T-helper 17 cell (primary cell): ENCODE measurements around the gene FCRLB. TPM values are rescaled to one million over a fixed set of nuclear protein-coding genes. Genes with fewer than 3 reads are reported as not detected.

Experiments used
- ATAC-seq: fragments of 150-1000 bp; cut with Tn5 transposase; 2 replicates; pipeline ENCODE4 v1.10.0; 2021; ENCODE audit warnings: mild to moderate bottlenecking, moderate library complexity
- DNase-seq, 3 donors: peaks; one replicate each; pipeline versions ENCODE4 v3.0.0 to v3.0.0-alpha.2; 2020 to 2021
- H3K9me3 ChIP-seq: one replicate; pipeline ENCODE4 v1.7.0; 2013; ENCODE audit warnings: low read length, mild to moderate bottlenecking; ENCODE audit not compliant: control insufficient read depth, poor library complexity, severe bottlenecking
- H3K27ac Mint-ChIP-seq: one replicate; pipeline ENCODE4 v1.8.0; 2022; ENCODE audit warnings: mild to moderate bottlenecking, moderate library complexity, mixed read lengths
- H3K27me3 Mint-ChIP-seq: one replicate; pipeline ENCODE4 v1.8.0; 2022; ENCODE audit warnings: mixed read lengths
- H3K36me3 Mint-ChIP-seq: one replicate; pipeline ENCODE4 v1.8.0; 2022; ENCODE audit warnings: low read depth, mixed read lengths
- H3K4me1 Mint-ChIP-seq: one replicate; pipeline ENCODE4 v1.8.0; 2022; ENCODE audit warnings: mild to moderate bottlenecking, mixed read lengths
- H3K4me3 Mint-ChIP-seq: one replicate; pipeline ENCODE4 v1.8.0; 2022; ENCODE audit warnings: mild to moderate bottlenecking, moderate library complexity, mixed read lengths
- total RNA-seq, 4 donors: library from RNA in 2 of 4; stranded (reverse) in 2 of 4; gene quantifications; one replicate each; pipeline ENCODE4 v1.2.3 and lab custom pipeline; 2022 to 2026

Gene FCRLB
- total RNA-seq, 2 donors from 2014 or later = 0.16 to 0.60 TPM

GRCh38 chr1:161737625-161738024 is 16.3 kb downstream of the FCRLB start:
- H3K27me3 Mint-ChIP-seq = peaks cover 3% of the 10 kb centered on the region
- ATAC-seq = no peak
- no peaks in the 10 kb centered on the region for H3K36me3 Mint-ChIP-seq
- H3K9me3 ChIP-seq = no peaks in the 10 kb centered on the region
- H3K27ac Mint-ChIP-seq = no peak overlapping the region
- peaks cover 16% of the 10 kb centered on the region for H3K4me1 Mint-ChIP-seq
- DNase-seq = no peak
- H3K4me3 Mint-ChIP-seq = no peak overlapping the region

GRCh38 chr1:161738627-161739287 is 17.4 kb downstream of the FCRLB start:
- Mint-ChIP-seq H3K27ac (peak overlapping the region; percentile 47), H3K4me1 (peaks cover 15% of the 10 kb centered on the region), H3K36me3 (no peaks in the 10 kb centered on the region), H3K4me3 (peak overlapping the region; percentile 7), H3K27me3 (peaks cover 1% of the 10 kb centered on the region)
- H3K9me3 ChIP-seq = no peaks in the 10 kb centered on the region
- no peak for DNase-seq
- ATAC-seq = peak; percentile 77

DNA sequence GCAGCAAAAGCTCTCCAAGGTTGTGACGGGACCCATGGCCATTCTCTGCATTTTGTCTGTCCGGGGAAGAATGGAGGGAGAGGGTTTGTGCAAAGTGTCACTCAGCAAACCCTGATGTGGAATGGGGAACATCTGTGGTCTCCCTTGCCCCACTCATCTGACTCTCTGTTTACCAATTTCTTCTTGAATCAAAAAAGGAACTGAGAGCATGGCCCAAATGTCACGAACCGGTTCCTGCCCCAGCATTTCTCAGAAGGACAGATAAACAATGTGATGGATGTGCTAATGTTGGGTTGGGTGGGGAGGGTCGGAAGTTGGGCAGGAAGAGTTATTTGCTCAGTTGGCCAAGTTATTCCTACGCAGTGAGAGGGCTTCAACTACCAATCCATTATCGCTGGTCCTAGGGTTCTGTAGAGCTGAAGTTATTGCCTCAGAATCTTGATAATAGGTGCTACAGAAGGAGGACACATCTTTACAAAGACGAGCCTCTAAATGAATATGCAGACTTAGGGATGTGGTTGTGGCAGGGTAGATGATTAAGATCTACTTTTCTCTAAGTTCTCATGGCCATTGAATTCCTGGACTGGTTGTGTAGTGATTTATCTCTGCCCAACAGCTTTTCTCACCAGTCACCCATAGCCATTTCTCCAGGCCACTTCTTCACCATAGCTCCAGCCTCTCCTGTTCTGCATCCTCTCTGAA is 18.7 kb downstream of the FCRLB start:
- Mint-ChIP-seq H3K4me3 (no peak overlapping the region), H3K27me3 (peaks cover 9% of the 10 kb centered on the region), H3K27ac (peak overlapping the region; percentile 74), H3K36me3 (no peaks in the 10 kb centered on the region), H3K4me1 (peaks cover 22% of the 10 kb centered on the region)
- DNase-seq (no peak), ATAC-seq (no peak)
- no peaks in the 10 kb centered on the region for H3K9me3 ChIP-seq

DNA sequence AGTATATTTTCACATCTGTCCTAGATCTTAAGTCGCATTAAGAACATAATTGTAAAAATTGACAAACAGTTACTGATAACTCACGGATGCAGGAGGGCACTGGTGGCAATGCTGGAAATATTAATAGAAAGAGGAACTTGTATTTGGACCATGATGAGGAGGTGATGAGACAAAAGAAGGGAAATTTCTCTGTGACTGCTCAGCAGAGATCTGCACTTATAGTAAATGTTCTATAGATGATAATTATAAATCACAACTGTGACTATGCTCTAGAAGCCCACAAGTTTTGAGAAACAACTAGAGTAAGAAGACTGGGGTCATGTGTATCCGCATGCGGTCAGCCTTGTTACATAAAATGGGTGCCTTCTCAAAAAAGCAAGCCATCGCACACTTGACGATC is 19.6 kb downstream of the FCRLB start:
- Mint-ChIP-seq H3K4me3 (no peak overlapping the region), H3K4me1 (peaks cover 25% of the 10 kb centered on the region), H3K27me3 (peaks cover 18% of the 10 kb centered on the region), H3K36me3 (no peaks in the 10 kb centered on the region), H3K27ac (peak overlapping the region; percentile 65)
- DNase-seq (no peak), ATAC-seq (no peak)
- H3K9me3 ChIP-seq = no peaks in the 10 kb centered on the region

DNA sequence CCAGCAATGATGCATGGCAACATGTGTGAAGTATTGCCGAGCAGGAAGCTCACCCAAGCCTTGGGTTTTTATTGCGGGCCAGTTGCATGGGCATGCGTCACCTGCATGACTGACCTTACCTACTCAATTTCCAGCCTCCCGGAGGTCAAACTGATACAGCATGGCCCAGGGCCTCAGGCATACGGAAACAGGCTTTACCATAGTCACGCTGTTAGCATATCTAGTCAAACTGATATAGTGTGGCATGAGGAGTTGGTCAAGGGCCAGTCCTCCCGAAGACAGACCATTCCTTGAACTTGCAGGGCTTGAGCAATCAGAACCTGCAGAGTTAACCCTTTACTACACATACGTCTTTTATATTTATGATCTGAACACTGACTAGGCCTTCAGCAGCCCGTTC is 21.9 kb downstream of the FCRLB start:
- Mint-ChIP-seq H3K27me3 (peaks cover 23% of the 10 kb centered on the region), H3K4me1 (peaks cover 21% of the 10 kb centered on the region), H3K36me3 (no peaks in the 10 kb centered on the region), H3K27ac (no peak overlapping the region), H3K4me3 (no peak overlapping the region)
- ATAC-seq = no peak
- H3K9me3 ChIP-seq = no peaks in the 10 kb centered on the region
- DNase-seq = no peak

DNA sequence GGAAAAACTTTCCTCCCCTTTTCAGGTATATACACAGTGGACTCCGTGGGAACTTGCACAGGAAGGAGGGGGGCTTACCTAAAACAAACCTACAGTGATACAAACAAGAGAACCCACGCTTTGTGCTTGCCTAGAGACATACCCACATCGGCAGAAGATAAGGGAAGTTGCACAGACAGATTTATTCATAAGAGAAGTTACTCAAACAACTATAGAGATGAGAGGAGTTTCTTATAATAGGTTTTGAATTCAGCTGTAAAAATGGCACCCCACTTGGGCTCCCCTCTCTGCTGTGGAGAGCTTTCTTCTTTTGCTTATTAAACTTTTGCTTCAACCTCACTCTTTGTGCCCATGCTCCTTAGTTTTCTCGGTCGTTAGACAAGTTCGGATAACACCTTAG is 26.5 kb downstream of the FCRLB start:
- Mint-ChIP-seq H3K4me1 (peaks cover 27% of the 10 kb centered on the region), H3K27me3 (peaks cover 23% of the 10 kb centered on the region), H3K27ac (no peak overlapping the region), H3K36me3 (no peaks in the 10 kb centered on the region), H3K4me3 (no peak overlapping the region)
- no peak for ATAC-seq
- DNase-seq = no peak
- no peaks in the 10 kb centered on the region for H3K9me3 ChIP-seq

DNA sequence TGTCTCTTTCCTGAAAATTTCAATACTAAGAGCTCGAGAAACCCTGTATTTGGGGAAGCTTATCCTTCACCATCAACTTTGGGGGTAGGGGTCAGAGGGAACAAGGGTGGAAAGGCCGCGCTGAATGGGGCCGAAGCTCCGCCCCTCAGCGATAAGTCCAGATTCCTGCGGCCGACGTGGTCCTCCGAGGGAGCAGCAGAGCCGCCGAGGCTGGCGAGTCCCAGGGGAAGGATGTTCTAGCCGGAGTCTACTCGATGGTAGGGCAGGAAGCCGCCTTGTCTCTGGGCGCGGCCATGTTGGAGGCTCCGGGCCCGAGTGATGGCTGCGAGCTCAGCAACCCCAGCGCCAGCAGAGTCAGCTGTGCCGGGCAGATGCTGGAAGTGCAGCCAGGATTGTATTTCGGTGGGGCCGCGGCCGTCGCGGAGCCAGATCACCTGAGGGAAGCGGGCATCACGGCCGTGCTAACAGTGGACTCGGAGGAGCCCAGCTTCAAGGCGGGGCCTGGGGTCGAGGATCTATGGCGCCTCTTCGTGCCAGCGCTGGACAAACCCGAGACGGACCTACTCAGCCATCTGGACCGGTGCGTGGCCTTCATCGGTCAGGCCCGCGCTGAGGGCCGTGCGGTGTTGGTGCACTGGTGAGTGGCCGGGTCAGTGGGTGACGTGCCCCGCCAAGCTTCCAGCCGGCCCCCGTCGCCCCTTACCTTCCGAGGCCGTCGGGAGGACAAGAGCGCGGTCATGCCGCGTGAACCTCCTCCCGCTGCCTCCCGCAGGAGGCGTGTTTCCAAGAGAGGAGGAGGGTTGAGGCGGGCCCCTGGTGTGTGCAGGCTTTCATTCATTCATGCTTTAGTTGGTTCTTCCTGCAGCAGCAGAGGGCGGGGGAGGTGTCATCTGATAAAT is 28.4 kb downstream of the FCRLB start, which contains the start of gene DUSP12:
DUSP12 (plus strand) TSS at position 278 of the 899 bp plus-strand sequence; CDS start at position 294, 16 bp downstream.
- peaks cover 22% of the 10 kb centered on the region for H3K4me1 Mint-ChIP-seq

DNA sequence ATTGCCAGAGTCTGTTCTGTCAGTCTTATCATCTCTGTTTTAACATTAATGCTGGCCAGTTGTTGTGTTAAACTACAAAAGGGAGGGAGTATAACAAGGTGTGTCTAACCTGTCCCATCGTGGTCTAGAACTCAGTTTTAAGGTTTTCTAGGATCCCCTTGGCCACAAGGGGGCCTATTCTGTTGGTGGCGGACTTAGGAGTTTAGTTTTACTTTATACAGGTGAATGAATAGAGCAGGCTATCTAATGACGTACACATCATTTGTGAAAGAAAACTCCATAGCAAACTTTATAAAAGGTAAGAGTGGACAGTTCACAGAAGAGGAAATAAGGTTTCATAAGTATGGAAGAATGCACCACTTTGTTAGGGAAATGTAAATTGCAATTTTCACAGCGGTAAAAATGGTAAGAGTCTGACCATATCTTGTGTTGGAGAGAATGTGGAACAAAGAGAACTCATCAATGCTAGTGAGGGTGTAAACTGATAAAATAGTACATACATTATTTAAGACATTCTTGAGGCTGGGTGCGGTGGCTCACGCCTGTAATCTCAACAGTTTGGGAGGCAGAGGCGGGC is 42.3 kb downstream of the FCRLB start:
- H3K4me1 Mint-ChIP-seq = peaks cover 28% of the 10 kb centered on the region
- ATAC-seq = peak; percentile 69
- peaks cover 6% of the 10 kb centered on the region for H3K36me3 Mint-ChIP-seq
- H3K27ac Mint-ChIP-seq = peak overlapping the region; percentile 82
- no peaks in the 10 kb centered on the region for H3K27me3 Mint-ChIP-seq
- H3K4me3 Mint-ChIP-seq = peak overlapping the region; percentile 81
- peak in 1 of 3 donors; percentile 42 for DNase-seq
- no peaks in the 10 kb centered on the region for H3K9me3 ChIP-seq

More for the DNA sequence above, 28.4 kb downstream of the FCRLB start, which contains the start of gene DUSP12:
- H3K4me3 Mint-ChIP-seq = peak within 1 kb of the TSS; percentile 98
- H3K9me3 ChIP-seq = no peaks in the 10 kb centered on the region
- H3K27me3 Mint-ChIP-seq = peaks cover 16% of the 10 kb centered on the region
- peak within 1 kb of the TSS; percentile 95 for H3K27ac Mint-ChIP-seq
- ATAC-seq = peak; percentile 99
- H3K36me3 Mint-ChIP-seq = peaks cover 5% of the 10 kb centered on the region
- DNase-seq = peak; percentile 65 to 82 (median 71)

- peak; percentile 82 for ATAC-seq
- H3K4me1 Mint-ChIP-seq = peaks cover 32% of the 10 kb centered on the region
- H3K4me3 Mint-ChIP-seq = peak within 1 kb of the TSS; percentile 99
- H3K27ac Mint-ChIP-seq = peak within 1 kb of the TSS; percentile 99
- H3K36me3 Mint-ChIP-seq = peaks cover 5% of the 10 kb centered on the region
- peak; percentile 55 to 63 (median 58) for DNase-seq
- H3K27me3 Mint-ChIP-seq = no peaks in the 10 kb centered on the region
- no peaks in the 10 kb centered on the region for H3K9me3 ChIP-seq
Observed at GRCh38 chr1:161766102-161766981, 45.0 kb downstream of the FCRLB start, which contains the start of gene ATF6. Gene ATF6, plus strand, starts transcription at chr1:161766320. Its CDS starts 41 bp downstream, at chr1:161766361.

GRCh38 chr1:161768461-161768860 is 47.1 kb downstream of the FCRLB start:
- Mint-ChIP-seq H3K4me3 (peak overlapping the region; percentile 52), H3K27me3 (no peaks in the 10 kb centered on the region), H3K36me3 (peaks cover 5% of the 10 kb centered on the region), H3K4me1 (peaks cover 35% of the 10 kb centered on the region), H3K27ac (peak overlapping the region; percentile 99)
- no peak for DNase-seq
- H3K9me3 ChIP-seq = no peaks in the 10 kb centered on the region
- no peak for ATAC-seq

DNA sequence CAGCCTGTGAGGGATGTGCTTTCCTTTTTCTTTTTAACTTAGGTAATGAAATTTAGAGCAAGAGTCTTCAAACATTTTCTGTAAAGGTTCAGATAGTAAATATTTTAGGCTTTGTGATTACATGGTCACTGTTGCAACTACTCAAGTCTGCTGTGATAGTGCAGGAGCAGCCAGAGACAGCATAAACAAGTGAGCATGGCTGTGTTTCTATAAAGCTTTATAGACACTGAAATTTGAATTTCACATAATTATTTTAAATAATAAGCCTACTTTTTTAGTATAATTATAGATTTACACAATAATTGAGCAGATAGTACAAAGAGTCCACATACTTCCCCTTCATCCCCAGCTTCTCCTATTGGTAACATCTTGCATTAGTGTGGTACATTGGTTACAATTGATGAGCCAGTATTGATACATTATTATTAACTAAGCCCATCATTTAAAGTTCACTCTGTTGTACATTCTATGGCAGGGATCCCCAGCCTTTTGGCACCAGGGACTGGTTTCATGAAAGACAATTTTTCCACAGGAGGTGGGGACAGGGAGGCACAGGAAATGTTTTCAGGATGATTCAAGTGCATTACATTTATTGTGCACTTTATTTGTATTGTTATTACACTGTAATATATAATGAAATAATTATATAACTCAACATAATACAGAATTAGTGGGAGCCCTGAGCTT is 47.8 kb downstream of the FCRLB start:
- Mint-ChIP-seq H3K27ac (no peak overlapping the region), H3K4me1 (peaks cover 39% of the 10 kb centered on the region), H3K36me3 (peaks cover 5% of the 10 kb centered on the region), H3K27me3 (no peaks in the 10 kb centered on the region), H3K4me3 (no peak overlapping the region)
- no peaks in the 10 kb centered on the region for H3K9me3 ChIP-seq
- DNase-seq (no peak), ATAC-seq (no peak)
